Superior temporal gyrus (tissue), 1 donor: ENCODE results near the gene ATAD3C.
A peak's percentile ranks its signal among the peaks of the same experiment; 100 is the strongest.
"Not testable (repeated sequence)": the region's sequence is repeated elsewhere in the genome, so short reads cannot be mapped to it uniquely, and the experiment has no call there.

Experiments used
- DNase-seq: peaks from one replicate; pipeline ENCODE4 v3.0.0-alpha.2; 2016; ENCODE audit errors: extremely low spot score

The ATAD3C gene

DNA sequence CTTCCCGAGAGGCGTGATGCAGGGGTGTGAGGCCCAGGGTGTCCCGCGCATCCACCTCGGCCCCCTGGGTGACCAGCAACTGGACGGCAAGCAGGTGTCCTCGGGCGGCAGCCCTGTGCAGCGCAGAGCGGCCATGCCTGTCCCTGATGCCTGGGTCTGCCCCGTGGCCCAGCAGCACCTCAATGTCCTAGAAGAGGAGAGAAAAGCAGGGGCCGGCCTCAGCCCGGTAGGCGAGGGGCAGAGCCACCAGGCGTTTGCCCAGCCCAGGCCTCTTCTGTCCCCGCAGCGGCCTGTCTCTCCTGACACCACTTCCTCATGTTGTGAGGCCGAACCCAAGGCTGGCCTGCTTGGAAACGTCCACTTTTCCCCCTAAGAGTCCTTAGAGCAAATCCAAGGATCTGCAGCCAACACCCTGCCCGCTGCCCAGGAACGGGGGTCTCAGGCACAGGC, 30.1 kb upstream of the ATAD3C start:
- no peak for DNase-seq

GRCh38 chr1:1419813-1420653, 29.5 kb upstream of the ATAD3C start:
- no peak for DNase-seq

- no peak for DNase-seq
Observed at GRCh38 chr1:1420654-1421141, 28.8 kb upstream of the ATAD3C start.

- peak; percentile 66 for DNase-seq
Observed at GRCh38 chr1:1421147-1421906, 28.2 kb upstream of the ATAD3C start, which contains the start of gene ANKRD65. Gene ANKRD65 (minus strand): TSS chr1:1421276. CDS start chr1:1421005, 271 bp downstream.

GRCh38 chr1:1421907-1422464, 27.5 kb upstream of the ATAD3C start:
- no peak for DNase-seq

DNA sequence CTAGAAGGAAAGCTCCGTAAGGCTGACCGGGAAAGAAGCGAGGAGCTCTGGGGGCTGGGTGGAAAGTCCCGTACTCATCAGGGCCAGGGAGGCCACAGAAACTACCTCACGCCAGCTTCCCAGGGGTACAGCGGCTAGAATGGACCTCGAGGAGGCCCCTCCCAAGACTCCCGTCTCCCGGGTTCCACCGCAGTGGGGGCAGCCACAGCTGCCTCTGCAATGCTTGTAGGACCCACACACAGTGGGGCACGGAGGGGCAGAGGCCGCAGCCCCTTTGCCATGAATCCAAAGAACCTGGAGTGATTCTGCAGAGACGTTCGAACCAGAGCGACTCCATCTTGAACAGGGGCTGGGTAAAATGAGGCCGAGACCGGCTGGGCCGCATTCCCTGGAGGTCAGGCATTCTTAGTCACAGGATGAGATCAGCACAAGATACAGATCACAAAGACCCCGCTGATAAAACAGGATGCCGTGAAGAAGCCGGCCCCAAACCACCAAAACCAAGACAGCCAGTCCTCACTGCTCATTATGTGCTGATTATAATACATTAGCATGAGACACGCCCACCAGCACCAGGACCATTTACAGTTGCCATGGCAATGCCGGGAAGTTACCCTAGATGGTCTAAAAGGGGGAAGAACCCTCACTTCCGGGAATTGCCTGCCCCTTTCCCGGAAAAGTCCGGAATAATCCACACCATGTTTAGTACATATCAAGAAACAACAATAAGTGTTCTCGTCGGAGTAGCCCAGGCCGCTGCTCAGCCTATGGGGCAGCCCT, 26.8 kb upstream of the ATAD3C start:
- no peak for DNase-seq

DNA sequence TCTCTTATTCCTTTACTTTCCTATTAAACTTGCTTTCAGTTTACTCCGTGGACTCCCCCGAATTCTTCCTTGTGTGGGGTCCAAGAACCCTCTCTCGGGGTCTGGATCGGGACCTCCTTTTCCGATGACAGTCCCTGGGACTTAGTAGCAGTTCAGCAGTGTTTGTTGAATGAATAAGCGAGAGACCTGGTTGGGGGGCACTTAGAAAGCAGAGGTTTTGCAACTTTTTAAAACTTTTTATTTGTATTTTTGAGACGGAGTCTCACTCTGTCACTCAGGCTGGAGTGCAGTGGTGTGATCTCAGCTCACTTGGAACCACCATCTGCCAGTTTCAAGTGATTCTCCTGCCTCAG, 26.3 kb upstream of the ATAD3C start:
- DNase-seq: no peak

DNA sequence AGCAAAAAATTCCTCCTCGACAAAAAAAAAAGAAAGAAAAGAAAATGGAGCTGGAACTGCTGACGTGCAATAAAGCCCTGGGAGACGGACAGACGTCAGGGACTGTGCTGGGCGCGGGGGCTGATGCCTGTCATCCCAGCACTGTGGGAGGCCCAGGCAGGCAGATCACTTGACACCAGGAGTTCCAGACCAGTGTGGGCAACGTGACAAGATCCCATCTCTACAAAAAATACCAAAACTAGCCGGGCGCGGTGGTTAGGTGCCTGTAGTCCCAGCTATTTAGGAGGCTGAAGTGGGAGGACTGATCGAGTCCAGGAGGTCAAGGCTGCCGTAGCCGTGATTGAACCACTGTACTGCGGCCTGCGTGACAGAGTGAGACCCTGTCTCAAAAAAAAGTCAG, 24.8 kb upstream of the ATAD3C start:
- DNase-seq: no peak

- DNase-seq: no peak
Observed at GRCh38 chr1:1425426-1425752, 24.1 kb upstream of the ATAD3C start.

- peak; percentile 77 for DNase-seq
Observed at GRCh38 chr1:1425753-1426495, 23.6 kb upstream of the ATAD3C start.

- DNase-seq: peak; percentile 81
Observed at GRCh38 chr1:1426496-1427105, 22.9 kb upstream of the ATAD3C start.

DNA sequence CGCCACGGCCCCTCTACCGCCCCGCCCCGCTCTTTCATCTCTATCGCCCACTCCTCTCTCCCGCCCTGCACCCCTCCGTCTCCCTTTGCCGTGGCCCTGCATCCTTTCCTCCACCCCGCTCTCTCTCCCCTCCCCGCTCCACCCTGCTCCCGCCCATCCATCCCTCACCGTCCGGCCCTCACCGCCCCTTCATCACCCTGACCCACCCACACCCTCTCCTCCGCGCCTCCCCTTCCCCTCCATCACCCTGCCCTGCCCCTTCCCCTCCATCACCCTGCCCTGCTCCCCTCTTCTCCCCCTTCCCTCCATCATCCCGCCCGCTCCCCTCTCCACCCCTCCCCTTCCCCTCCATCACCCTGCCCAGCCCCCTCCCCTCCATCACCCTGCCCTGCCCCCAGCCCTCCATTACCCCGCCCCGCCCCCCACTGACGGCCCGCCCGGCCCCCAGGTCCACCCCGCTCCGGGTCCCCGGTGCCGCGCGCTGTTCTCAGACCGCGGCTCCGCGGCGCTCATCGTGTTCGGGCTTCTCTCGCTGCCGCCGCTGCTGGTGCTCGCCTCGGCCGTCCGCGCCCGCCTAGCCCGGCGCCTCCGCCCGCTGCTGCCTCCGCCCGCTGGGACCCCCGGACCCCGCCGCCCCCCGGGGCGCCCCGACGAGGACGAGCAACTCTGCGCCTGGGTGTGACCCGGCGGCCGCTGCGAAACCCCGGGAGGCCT, 22.2 kb upstream of the ATAD3C start:
- no peak for DNase-seq

GRCh38 chr1:1427820-1428148, 21.7 kb upstream of the ATAD3C start:
- no peak for DNase-seq

DNA sequence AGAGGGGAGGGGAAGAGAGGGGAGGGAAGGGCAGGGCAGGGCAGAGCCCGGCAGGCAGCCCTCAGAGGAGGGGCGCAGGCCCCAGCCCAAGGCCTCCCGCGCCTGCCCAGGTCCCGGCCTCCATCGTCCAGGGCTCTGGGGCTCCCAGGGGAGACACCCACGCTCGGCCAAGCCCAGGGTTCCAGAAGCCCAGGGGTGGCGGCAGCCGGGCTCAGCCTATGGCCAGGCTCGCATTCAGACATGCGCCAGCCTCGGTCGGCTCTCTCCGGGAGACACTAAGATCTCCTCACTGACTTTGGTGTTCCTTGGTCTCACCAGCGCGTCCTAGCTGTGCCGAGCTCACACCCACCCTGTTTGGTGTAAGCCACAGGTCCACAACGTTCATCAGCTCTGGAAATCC, 21.3 kb upstream of the ATAD3C start:
- no peak for DNase-seq

DNA sequence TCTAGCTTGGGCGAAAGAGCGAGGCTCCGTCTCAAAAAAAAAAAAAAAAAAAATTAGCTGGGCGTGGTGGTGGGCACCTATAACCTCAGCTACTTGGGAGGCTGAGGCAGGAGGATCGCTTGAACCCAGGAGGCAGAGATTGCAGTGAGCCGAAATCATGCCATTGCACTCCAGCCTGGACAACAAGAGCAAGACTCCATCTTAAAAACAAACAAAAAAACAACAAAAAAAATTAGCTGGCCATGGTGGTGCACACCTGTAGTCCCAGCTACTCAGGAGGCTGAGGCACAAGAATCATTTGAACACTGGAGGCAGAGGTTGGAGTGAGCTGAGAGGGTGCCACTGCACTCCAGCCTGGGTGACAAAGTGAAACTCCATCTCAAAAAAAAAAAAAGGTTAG, 20.5 kb upstream of the ATAD3C start:
- DNase-seq: not testable (repeated sequence)

DNA sequence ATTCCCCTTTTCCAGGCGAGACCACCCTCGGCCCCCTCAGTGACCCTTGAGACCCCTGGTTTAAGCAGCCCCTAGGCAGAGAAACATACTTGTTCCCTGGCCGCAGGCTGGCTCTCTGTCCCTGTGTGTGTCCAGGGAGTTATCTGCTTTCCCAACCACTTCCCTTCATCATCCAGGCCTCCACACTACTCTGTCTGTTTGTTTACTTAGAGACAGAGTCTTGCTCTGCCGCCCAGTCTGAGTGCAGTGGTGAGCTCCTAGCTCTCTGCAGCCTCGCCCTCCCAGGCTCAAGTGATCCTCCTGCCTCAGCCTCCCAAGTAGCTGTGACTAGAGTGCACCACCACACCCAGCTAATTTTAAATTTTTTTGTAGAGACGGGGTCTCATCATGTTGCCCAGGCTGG, 19.8 kb upstream of the ATAD3C start:
- no peak for DNase-seq

- peak; percentile 67 for DNase-seq
Observed at GRCh38 chr1:1430114-1430982, 19.1 kb upstream of the ATAD3C start.

GRCh38 chr1:1430992-1431844, 18.3 kb upstream of the ATAD3C start:
- DNase-seq: no peak
